HEK293 (cell line): ENCODE results near the gene ZNF587.
A peak's percentile ranks its signal among the peaks of the same experiment; 100 is the strongest.
"Not testable (repeated sequence)": the region's sequence is repeated elsewhere in the genome, so short reads cannot be mapped to it uniquely, and the experiment has no call there.

Source experiments
- CTCF ChIA-PET: fragments of 350-600 bp; formaldehyde crosslinking; extraction: SDS; loops from one replicate; lab custom pipeline; 2021; ENCODE audit warnings: antibody characterized with exemption; lab: Yijun Ruan, JAX
- POLR2A ChIA-PET: fragments of 300-600 bp; formaldehyde crosslinking; extraction: SDS; loops from one replicate; lab custom pipeline; 2020; ENCODE audit warnings: antibody characterized with exemption, inconsistent platforms; lab: Yijun Ruan, JAX
- H3K27ac ChIP-seq: fragments of 200-500 bp; sonication (Bioruptor generic); 2 replicates; pipeline ENCODE4 v1.5.1; 2014; ENCODE audit warnings: low read depth, low read length, control low read depth, inconsistent platforms; ENCODE audit errors: extremely low read depth
- H3K36me3 ChIP-seq, 2 experiments: fragments of 200-500 bp in 1 of 2; sonication (Bioruptor generic) in 1 of 2; 1 replicate in 1 of 2; 2 replicates in 1 of 2; pipeline ENCODE4 v1.5.1; 2014 to 2017; ENCODE audit warnings: inconsistent platforms in 2 of 2, low read length in 2 of 2; ENCODE audit not compliant: control insufficient read depth in 2 of 2, insufficient read depth in 1 of 2
- H3K4me1 ChIP-seq: fragments of 200-500 bp; sonication (Bioruptor generic); 2 replicates; pipeline ENCODE4 v1.5.1; 2014; ENCODE audit warnings: mild to moderate bottlenecking, low read length, inconsistent platforms; ENCODE audit not compliant: control insufficient read depth, insufficient read depth
- H3K4me3 ChIP-seq: 2 replicates; pipeline ENCODE4 v1.5.1; 2011; ENCODE audit warnings: low read depth, mild to moderate bottlenecking, control low read depth, low read length, moderate library complexity
- H3K9me3 ChIP-seq: fragments of 200-500 bp; sonication (Bioruptor generic); 2 replicates; pipeline ENCODE4 v1.5.1; 2014; ENCODE audit warnings: low read depth, low read length, inconsistent platforms; ENCODE audit not compliant: control insufficient read depth, insufficient read depth
- KLF1 ChIP-seq: fragments of 450-650 bp; formaldehyde crosslinking; IDR thresholded peaks from 2 replicates; pipeline ENCODE4 v1.5.1; 2016; ENCODE audit warnings: missing biosample characterization, missing genetic modification characterization
- SETDB1 ChIP-seq: IDR thresholded peaks from one replicate; pipeline ENCODE4 v1.6.1; 2017; ENCODE audit warnings: mild to moderate bottlenecking, low read length, moderate library complexity, mixed read lengths; ENCODE audit not compliant: insufficient read length
- WT1 ChIP-seq: fragments of 450-650 bp; formaldehyde crosslinking; IDR thresholded peaks from 2 replicates; pipeline ENCODE4 v1.5.1; 2016; ENCODE audit warnings: missing biosample characterization, missing genetic modification characterization
- ZNF169 ChIP-seq: fragments of 450-650 bp; formaldehyde crosslinking; IDR thresholded peaks from 2 replicates; pipeline ENCODE4 v1.5.1; 2016; ENCODE audit warnings: missing biosample characterization, missing genetic modification characterization
- ZNF785 ChIP-seq: fragments of 450-650 bp; formaldehyde crosslinking; IDR thresholded peaks from 2 replicates; pipeline ENCODE4 v1.5.1; 2016; ENCODE audit warnings: missing biosample characterization, missing genetic modification characterization
- TF ChIP-seq, protein P1 (sequence below): fragments of 450-650 bp; IDR thresholded peaks from 2 replicates; pipeline ENCODE4 v1.5.1; 2018; ENCODE audit warnings: missing biosample characterization, missing genetic modification characterization
- TF ChIP-seq, protein P2 (sequence below): fragments of 450-650 bp; formaldehyde crosslinking; IDR thresholded peaks from 2 replicates; pipeline ENCODE4 v1.5.1; 2016; ENCODE audit warnings: missing biosample characterization, missing genetic modification characterization

Gene ZNF587

DNA sequence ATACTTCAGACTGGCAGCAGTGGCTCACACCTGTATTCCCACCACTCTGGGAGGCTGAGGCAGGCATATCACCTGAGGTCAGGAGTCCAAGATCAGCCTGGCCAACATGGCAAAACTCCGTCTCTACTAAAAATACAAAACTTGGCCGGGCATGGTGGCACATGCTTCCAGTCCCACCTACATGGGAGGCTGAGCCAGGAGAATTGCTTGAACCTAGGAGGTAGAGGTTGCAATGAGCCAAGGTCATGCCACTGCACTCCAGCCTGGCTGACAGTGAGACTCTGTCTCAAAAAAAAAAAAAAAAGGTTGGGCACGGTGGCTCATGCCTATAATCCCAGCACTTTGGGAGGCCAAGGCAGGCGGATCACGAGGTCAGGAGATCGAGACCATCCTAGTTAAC is 20.0 kb downstream of the ZNF587 start:
- H3K4me3 ChIP-seq, H3K4me1 ChIP-seq, POLR2A ChIA-PET, H3K27ac ChIP-seq: not testable (repeated sequence)
- TF ChIP-seq ZNF169 (tag by site-specific recombination): 0 out of 2 replicates have a peak, but pooled peaks have one; percentile 24
- CTCF ChIA-PET: interaction anchor here (0.6 kb wide), 1 partner anchor 226 kb away, joined by 3 read pairs; no protein-coding TSS in a partner anchor
- peaks cover 14% of the 10 kb centered on the region for H3K9me3 ChIP-seq
- peaks cover 35% of the 10 kb centered on the region in 2 experiments for H3K36me3 ChIP-seq

DNA sequence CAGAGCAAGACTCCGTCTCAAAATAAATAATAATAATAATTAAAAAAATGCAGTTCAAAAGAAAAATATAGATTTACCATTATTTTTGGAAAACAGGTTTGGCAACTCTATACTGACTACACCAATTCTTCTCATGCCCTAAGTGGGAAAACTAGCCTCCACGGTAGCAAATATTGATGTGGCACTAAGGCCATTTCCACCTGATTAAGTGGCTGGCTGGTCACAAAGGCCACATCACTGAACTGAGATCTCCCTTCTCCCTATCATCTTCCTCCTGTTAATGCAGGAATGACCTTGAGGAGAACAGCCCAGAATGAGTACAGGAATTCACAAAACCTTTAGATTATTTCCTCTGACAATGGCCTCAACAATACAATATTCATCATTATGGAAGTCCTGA is 20.6 kb downstream of the ZNF587 start:
- Histone ChIP-seq H3K4me3 (no peak overlapping the region), H3K36me3 (peaks cover 29% of the 10 kb centered on the region in 2 experiments), H3K4me1 (no peaks in the 10 kb centered on the region), H3K9me3 (peaks cover 12% of the 10 kb centered on the region), H3K27ac (no peak overlapping the region)
- CTCF ChIA-PET: interaction anchor here (0.6 kb wide), 1 partner anchor 227 kb away, joined by 3 read pairs; no protein-coding TSS in a partner anchor
- POLR2A ChIA-PET: no interaction called here
- TF ChIP-seq KLF1 (no peak), SETDB1 (peak; percentile 10), ZNF785 (no peak)
- TF ChIP-seq, protein P1, sequence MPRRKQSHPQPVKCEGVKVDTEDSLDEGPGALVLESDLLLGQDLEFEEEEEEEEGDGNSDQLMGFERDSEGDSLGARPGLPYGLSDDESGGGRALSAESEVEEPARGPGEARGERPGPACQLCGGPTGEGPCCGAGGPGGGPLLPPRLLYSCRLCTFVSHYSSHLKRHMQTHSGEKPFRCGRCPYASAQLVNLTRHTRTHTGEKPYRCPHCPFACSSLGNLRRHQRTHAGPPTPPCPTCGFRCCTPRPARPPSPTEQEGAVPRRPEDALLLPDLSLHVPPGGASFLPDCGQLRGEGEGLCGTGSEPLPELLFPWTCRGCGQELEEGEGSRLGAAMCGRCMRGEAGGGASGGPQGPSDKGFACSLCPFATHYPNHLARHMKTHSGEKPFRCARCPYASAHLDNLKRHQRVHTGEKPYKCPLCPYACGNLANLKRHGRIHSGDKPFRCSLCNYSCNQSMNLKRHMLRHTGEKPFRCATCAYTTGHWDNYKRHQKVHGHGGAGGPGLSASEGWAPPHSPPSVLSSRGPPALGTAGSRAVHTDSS (tag by site-specific recombination): 0 out of 2 replicates have a peak, but pooled peaks have one; percentile 11

DNA sequence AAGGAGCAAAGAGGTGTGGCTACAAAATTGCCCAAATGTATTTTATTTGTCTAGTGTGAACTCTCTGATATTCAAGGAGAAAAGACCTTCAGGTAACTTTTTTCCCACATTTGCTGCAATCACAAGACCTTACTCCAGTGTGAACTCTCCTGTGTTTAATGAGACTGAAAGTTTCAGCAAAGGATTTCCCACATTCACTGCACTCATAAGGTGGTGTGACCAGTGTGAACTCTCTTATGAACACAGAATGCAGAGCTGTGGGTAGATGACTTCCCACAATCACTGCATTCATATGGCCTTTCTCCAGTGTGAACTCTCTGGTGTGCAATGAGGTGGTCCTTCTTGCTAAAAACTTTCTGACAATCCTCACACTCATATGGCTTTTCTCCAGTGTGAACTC is 22.8 kb downstream of the ZNF587 start:
- Histone ChIP-seq H3K4me3 (no peak overlapping the region), H3K36me3 (peaks cover 7 to 19% of the 10 kb centered on the region in 2 experiments), H3K4me1 (no peaks in the 10 kb centered on the region), H3K9me3 (peaks cover 8% of the 10 kb centered on the region), H3K27ac (no peak overlapping the region)
- TF ChIP-seq SETDB1 (peak; percentile 78), WT1 (tag by site-specific recombination) (no peak)
- TF ChIP-seq, protein P2, sequence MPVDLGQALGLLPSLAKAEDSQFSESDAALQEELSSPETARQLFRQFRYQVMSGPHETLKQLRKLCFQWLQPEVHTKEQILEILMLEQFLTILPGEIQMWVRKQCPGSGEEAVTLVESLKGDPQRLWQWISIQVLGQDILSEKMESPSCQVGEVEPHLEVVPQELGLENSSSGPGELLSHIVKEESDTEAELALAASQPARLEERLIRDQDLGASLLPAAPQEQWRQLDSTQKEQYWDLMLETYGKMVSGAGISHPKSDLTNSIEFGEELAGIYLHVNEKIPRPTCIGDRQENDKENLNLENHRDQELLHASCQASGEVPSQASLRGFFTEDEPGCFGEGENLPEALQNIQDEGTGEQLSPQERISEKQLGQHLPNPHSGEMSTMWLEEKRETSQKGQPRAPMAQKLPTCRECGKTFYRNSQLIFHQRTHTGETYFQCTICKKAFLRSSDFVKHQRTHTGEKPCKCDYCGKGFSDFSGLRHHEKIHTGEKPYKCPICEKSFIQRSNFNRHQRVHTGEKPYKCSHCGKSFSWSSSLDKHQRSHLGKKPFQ: peak; percentile 80
- ChIA-PET POLR2A (no interaction called here), CTCF (no interaction called here)

DNA sequence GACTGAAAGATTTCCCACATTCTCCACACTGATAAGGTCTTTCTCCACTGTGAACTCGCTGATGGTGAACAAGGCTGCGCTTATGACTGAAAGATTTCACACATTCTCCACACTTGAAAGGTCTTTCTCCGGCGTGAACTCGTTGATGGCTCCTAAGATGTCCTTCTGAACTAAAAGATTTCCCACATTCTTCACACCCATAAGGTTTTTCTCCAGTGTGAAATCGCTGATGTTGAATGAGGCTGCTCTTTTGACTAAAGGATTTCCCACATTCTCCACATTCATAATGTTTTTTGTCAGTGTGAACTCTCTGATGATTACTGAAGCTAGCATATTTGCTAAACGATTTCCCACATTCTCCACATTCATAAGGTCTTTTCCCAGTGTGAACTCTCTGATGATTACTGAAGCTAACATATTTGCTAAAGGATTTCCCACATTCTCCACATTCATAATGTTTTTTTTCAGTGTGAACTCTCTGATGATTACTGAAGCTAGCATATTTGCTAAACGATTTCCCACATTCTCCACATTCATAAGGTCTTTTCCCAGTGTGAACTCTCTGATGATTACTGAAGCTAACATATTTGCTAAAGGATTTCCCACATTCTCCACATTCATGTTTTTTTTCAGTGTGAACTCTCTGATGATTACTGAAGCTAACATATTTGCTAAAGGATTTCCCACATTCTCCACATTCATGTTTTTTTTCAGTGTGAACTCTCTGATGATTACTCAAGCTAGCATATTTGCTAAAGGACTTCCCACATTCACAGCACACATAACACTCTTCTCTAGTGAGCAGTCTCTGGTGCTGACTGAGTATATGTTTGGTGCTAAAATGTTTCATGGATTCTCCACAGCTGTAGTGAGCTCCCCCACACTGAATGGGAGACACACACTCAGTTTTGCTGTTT is 24.5 kb downstream of the ZNF587 start:
- POLR2A ChIA-PET, H3K4me3 ChIP-seq, H3K27ac ChIP-seq, H3K9me3 ChIP-seq, H3K4me1 ChIP-seq, CTCF ChIA-PET: not testable (repeated sequence)
- H3K36me3 ChIP-seq: peaks cover 0 to 12% of the 10 kb centered on the region in 2 experiments; a peak in 2 of 3 replicates
- TF ChIP-seq, protein P2: 0 out of 2 replicates have a peak, but pooled peaks have one; percentile 17
- TF ChIP-seq SETDB1: peak; percentile 93
